ENCODE measurements around the gene HAGH.

The HAGH gene

DNA sequence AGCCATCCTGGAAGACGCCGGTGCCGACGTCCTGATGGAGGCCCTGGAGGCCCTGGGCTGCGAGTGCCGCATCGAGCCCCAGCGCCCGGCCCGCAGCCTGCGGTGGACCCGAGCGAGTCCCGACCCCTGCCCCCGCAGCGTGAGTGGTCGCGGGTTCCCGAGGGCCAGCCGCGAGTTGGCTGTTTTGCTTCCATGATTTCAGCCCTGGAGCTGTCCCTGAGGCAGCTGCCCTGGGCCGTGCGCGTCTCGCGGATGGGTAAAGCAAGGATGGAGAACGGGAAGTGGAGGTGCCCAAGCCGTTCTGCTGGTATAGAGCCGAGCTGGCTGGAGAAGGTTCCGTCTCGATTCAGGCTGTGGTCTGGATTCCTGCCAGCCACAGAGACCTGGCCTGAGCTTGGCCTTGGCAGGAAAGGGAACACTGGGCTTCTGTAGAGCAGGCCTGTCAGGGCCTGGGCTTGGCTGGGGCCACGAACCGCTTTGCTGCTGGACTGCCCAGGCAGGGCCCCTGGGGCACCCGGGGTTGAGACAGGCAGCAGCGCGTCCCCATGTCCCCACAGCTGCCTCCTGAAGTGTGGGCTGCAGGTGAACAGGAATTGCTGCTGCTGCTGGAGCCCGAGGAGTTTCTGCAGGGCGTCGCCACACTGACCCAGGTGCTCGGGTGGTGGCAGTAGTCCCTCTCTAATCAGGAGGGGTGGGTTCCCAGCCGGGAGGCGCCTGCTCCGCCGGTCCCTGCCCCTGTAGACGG is 52.8 kb downstream of the HAGH start:
- no peak for DNase-seq (ENCODE audit: low read depth)

DNA sequence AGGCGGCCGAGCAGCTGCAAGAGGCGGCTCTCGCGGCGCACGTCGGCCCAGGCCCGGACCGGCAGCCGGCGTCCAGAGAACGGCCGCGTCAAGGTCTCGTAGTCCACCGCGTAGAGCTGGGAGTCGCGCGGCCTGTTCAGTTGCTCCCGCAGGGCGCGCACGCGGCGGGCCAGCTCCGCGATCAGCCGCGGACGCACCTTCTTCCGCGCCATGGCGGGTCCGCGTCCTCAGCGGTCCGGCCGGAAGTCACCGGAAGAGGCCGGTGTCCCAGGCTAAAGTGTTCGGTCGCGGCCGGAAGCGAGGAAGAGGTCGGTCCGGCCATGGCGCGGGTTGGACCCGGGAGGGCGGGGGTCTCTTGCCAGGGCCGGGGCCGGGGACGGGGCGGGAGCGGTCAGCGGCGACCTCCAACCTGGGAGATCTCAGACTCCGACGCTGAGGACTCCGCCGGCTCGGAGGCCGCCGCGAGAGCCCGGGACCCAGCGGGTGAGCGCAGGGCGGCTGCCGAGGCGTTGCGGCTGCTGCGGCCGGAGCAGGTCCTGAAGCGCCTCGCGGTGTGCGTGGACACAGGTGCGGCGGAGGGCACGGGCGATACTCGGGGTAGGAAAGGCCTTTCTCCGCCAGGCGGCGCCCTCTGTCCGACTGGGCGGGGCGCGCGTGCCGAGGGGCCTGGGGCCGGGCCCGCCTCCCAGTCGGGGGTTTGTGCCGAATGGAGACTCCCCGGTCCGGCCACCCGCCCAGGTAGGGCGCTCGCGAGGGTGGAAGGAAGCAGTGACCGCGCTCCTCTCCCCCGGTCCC is 53.5 kb downstream of the HAGH start, which contains the start of gene MRPS34:
Gene MRPS34, minus strand, starts transcription at position 227 of the 795 bp plus-strand sequence. Its CDS starts 15 bp downstream, at position 212.
- DNase-seq (ENCODE audit: low read depth), result peak; percentile 64

DNA sequence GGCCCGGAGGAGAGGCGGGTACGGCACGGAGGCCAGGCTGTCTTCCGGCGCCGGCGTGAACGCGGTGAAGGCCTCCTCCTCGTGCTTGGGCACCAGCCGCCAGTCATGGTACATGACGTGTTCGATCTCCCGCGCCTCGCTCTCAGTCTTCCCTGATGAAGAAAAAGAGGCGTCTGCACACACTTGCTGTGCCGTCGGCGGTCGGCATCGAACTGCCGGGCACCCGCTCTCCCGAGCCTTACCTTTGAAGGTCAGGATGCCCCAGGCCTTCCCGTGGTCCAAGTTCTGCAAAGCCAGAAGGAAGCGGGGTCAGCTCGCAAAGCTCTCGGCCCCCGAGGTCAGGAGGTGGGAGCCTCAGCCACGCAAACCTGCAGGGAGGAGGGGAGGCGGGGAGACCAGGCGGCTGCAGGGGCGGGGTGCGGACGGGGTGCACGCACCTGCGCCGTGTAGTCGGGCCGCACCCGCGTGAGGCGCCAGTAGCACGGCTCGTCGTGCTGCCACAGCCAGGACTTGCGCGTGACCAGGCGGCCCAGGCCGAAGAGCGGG is 54.2 kb downstream of the HAGH start, which contains the start of gene EME2:
Gene EME2, plus strand, starts transcription at position 449 of the 546 bp plus-strand sequence. CDS start 418 bp downstream, outside the sequence.
- DNase-seq (ENCODE audit: low read depth), result no peak

GRCh38 chr16:1771864-1772361 is 54.7 kb downstream of the HAGH start:
- DNase-seq (ENCODE audit: low read depth), result no peak

- DNase-seq (ENCODE audit: low read depth), result peak; percentile 56
Measured at GRCh38 chr16:1771188-1771863, 55.3 kb downstream of the HAGH start, which contains the start of gene NME3. NME3 (minus strand) TSS chr16:1771543; CDS start chr16:1771534, 9 bp downstream.

GRCh38 chr16:1770328-1771187 is 56.1 kb downstream of the HAGH start:
- no peak for DNase-seq (ENCODE audit: low read depth)

GRCh38 chr16:1769402-1770300 is 57.0 kb downstream of the HAGH start:
- DNase-seq (ENCODE audit: low read depth), result no peak

DNA sequence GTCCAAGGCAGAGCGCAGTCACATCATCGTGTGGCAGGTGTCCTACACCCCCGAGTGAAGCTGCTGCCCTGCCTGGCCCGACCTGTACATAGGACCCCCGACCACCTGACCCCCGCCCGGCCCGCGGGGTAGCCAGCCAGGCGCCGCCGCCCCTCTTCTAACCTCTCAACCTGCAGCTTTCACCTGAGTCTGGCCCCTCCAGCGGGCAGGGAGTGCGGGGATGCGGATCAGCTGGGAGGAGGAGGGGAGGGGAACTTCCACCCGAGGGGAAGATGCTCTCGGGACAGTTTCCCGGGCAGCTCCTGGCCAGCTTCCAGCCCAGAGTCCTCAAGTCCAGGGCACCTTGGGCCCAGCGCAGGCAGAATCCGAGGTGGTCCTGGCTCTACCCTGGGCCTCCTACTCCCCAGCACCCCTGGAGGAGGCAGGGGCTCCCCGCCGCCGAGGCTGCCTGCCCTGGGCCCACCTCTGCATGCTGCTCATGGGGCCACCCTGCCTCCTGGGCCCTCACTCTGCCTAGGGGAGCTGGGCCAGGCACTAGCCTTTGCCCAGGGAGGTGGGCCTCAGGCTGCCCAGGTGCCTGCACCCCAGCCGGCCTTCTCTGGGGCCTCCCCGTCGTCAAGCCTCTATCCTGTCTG is 57.7 kb downstream of the HAGH start:
- DNase-seq (ENCODE audit: low read depth), result no peak

DNA sequence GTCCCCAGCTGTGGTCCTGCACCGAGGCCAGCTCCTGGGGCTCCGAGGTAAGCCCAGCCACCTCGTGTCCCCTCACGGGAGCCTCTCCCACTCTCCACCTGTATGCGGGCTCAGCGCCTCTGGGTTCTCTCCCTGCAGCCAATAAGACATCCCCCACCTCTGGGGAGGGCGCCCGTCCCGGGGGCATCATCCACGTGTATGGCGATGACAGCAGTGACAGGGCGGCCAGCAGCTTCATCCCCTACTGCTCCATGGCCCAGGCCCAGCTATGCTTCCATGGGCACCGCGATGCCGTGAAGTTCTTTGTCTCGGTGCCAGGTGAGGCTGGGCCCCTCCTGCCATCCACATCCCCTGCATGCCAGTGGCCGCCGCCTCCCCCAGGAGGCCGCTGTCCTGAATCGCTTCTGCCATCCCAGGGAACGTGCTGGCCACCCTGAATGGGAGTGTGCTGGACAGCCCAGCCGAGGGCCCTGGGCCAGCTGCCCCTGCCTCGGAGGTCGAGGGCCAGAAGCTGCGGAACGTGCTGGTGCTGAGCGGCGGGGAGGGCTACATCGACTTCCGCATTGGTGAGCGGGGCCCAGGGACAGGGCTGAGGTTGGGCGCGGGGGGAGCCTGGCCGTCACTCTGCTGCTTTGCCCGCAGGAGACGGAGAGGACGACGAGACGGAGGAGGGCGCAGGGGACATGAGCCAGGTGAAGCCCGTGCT is 58.4 kb downstream of the HAGH start:
- no peak for DNase-seq (ENCODE audit: low read depth)

DNA sequence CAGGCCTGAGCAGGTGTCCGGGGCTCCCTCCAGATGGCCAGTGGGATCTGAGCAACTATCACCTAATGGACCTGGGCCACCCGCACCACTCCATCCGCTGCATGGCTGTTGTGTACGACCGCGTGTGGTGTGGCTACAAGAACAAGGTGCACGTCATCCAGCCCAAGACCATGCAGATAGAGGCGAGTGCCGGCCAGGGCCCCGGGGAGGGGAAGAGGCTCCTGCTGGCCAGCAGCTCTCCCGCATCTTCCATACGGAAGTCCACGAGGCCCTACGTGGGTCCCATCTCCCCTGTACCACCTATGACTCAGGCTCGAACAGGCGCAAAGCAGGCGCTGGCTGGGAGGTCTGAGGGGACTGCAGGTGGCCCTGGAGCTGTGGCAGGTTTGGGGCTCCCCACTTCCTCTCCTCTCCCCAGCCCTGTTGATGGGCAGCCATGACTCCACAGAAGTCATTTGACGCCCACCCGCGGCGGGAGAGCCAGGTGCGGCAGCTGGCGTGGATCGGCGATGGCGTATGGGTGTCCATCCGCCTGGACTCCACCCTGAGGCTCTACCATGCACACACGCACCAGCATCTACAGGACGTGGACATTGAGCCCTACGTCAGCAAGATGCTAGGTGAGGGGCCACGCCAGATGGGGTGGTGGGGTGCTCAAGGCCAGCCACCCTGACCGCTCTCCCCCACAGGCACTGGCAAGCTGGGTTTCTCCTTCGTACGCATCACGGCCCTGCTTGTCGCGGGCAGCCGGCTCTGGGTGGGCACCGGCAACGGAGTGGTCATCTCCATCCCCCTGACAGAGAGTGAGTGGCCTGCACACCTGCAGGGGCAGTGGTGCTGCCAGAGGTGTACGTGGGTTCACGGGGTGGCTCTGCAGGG is 59.3 kb downstream of the HAGH start:
- DNase-seq (ENCODE audit: low read depth), result no peak

DNA sequence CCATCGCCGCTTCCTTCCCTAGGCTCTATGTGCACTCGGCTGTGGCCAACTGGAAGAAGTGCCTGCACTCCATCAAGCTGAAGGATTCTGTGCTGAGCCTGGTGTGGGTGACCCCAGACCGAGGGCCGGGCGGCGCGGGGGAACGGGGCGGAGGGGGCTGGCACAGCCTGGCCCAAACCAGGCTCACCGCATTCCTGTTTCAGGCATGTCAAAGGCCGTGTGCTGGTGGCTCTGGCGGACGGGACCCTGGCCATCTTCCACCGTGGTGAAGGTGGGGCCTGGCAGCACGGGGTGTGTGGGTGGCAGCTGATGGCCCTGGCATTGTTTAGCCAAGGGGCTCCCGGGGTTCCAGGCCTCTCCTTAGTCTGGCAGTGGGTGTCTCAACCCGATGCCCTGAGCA is 59.9 kb downstream of the HAGH start:
- no peak for DNase-seq (ENCODE audit: low read depth)

DNA sequence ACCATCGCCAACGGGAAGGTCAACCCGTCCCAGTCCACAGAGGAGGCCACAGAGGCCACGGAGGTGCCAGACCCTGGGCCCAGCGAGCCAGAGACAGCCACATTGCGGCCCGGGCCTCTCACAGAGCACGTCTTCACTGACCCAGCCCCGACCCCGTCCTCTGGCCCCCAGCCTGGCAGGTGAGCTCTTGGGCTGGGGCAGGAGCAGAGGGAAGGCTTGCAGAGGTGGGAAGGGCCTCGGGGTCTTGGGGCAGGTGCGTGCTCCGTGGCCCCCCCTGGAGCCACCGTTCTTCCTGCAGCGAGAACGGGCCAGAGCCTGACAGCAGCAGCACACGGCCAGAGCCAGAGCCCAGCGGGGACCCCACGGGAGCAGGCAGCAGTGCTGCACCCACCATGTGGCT is 60.4 kb downstream of the HAGH start:
- no peak for DNase-seq (ENCODE audit: low read depth)

GRCh38 chr16:1765826-1766225 is 60.8 kb downstream of the HAGH start:
- no peak for DNase-seq (ENCODE audit: low read depth)

DNA sequence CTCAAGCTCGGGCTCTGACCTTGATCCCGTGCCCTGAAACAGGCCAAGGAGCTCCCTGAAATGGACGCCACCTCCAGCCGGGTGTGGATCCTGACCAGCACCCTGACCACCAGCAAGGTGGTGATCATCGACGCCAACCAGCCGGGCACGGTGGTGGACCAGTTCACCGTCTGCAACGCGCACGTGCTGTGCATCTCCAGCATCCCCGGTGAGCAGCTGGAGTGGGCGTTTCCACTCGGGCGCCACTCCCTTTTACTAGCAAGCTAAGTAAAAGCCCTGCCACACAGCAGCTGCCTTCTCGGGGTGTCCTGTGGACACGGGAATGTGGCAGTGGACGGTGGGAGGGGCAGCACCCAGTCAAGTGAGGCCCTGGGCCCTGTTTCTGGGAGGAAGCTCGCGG is 61.7 kb downstream of the HAGH start:
- no peak for DNase-seq (ENCODE audit: low read depth)

- no peak for DNase-seq (ENCODE audit: low read depth)
Measured at GRCh38 chr16:1763521-1764511, 62.8 kb downstream of the HAGH start.

DNA sequence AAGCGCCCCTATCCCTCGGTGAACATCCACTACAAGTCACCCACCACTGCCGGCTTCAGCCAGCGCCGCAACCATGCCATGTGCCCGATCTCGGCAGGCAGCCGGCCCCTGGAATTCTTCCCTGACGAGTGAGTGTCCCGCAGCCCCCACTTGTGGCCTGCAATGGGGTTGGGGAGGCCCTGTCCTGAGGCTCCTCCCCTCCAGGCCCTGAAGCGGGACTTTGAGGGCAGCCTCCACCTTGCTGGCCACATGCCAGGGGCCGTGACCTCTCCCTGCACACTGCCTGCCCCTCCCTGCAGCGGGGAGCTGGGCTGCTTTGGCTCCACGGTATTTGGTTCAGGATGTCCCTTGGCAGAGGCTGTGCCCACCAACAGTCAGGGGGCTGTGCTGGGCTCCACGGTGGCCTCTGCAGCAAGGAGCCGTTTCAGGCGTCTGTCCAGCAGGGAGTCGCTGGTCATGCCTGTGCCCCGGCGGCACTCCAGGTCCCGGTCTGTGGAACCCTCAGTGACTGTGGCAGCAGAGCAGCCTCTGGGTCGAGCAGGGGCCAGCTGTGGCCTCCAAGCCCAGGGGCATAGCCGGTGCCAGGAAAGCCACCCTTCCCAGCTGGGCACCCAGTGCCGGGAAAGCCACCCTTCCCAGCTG is 63.6 kb downstream of the HAGH start:
- DNase-seq (ENCODE audit: low read depth), result no peak

Data from stimulated activated CD4-positive, alpha-beta T cell treated with anti-CD3 and anti-CD28 coated beads, Interleukin-2, amount 100 ng/mL, for 4 hours (primary cell).